Measurements from ENCODE around the gene CTTNBP2NL. TPM values are rescaled to one million over a fixed set of nuclear protein-coding genes. Genes with fewer than 3 reads are reported as not detected.
"Not testable (repeated sequence)": the region's sequence is repeated elsewhere in the genome, so short reads cannot be mapped to it uniquely, and the experiment has no call there.

The CTTNBP2NL gene
- total RNA-seq, 4 donors from 2014 or later: 25.9 to 59.4 (median 49.3) TPM

DNA sequence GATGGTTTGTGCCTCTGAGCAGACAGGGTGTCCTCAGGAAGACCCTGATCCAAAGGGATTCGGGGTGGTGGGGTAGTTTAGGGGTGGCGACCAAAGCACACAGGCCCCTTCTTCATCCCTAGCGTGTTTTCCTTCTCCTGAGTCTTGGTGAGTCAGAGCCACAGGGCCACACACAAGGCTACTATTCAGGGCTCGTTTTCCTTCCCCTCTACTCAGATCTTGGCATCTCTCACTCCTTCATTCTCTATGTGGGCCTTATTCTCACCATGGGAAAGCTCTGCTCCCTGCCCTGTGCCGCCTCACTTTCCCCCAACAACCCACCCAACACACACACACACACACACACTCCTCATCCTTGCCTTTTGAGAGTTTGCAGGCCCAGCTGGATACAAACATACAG lies 69.1 kb downstream of the CTTNBP2NL start:
- H3K4me1 ChIP-seq: peaks cover 65% of the 10 kb centered on the region
- DNase-seq (ENCODE audit: low spot score in 2 of 2): no peak

DNA sequence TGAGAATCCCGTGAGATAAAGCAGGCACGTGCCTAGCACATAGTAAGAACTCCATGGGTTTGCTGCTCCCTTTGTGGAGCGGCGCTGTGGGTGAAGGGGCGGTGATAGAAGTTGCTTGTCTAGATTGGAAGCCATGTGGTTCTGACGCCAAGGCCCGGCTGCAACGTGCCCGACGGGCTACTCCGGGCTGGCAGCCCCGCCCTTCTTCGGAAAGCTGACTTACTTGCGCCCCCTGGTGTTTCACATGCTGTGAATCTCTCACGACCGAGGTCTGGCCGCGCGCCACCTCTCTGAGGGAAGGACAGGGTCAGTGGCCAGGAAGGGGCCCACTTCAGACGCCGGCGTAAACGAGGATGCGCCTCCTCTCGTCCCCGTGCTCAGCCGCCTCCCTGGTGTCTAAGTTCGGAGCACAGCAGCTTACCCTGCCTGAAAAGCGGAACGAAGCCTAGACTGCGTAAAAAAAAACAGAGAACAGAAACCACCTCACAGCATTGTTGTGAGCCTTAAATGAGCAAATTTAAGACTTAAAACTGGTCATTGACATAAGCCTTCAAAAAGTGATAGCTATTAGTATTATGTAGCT lies 70.2 kb downstream of the CTTNBP2NL start:
- peak; percentile 98 for DNase-seq (ENCODE audit: low spot score in 2 of 2)

More for the DNA sequence above, 69.1 kb downstream of the CTTNBP2NL start:
- Histone ChIP-seq H3K27me3 (no peaks in the 10 kb centered on the region), H3K4me3 (no peak overlapping the region), H3K27ac (peak overlapping the region; percentile 93), H3K9me3 (no peaks in the 10 kb centered on the region), H3K36me3 (no peaks in the 10 kb centered on the region)
- 37% methylated on average over 5 of the region's 5 CpGs for WGBS
- TF ChIP-seq, protein P1, sequence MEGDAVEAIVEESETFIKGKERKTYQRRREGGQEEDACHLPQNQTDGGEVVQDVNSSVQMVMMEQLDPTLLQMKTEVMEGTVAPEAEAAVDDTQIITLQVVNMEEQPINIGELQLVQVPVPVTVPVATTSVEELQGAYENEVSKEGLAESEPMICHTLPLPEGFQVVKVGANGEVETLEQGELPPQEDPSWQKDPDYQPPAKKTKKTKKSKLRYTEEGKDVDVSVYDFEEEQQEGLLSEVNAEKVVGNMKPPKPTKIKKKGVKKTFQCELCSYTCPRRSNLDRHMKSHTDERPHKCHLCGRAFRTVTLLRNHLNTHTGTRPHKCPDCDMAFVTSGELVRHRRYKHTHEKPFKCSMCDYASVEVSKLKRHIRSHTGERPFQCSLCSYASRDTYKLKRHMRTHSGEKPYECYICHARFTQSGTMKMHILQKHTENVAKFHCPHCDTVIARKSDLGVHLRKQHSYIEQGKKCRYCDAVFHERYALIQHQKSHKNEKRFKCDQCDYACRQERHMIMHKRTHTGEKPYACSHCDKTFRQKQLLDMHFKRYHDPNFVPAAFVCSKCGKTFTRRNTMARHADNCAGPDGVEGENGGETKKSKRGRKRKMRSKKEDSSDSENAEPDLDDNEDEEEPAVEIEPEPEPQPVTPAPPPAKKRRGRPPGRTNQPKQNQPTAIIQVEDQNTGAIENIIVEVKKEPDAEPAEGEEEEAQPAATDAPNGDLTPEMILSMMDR (IDR thresholded peaks at IDR 0.05): no peak
- TF ChIP-seq POLR2A (IDR thresholded peaks at IDR 0.05) (no peak), POLR2AphosphoS5 (IDR thresholded peaks at IDR 0.05) (no peak), EP300 (IDR thresholded peaks at IDR 0.05) (no peak)

DNA sequence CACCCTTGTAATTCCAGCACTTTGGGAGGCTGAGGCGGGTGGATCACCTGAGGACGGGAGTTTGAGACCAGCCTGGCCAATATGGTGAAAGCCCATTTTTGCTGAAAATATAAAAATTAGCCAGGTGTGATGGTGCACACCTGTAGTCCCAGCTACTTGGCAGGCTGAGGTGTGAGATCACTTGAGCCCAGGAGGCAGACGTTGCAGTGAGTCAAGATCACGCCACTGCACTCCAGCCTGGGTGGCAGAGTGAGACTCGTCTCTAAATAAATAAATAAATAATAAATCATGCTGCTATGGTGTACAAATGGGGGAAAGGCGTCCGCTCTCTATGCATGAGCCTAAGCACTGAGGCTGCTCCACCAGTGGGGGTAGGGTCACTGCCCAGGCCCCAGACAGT lies 74.3 kb downstream of the CTTNBP2NL start:
- 66% methylated on average over 7 of the region's 7 CpGs for WGBS
- DNase-seq (ENCODE audit: low spot score in 2 of 2): not testable (repeated sequence)

More for the DNA sequence above, 70.2 kb downstream of the CTTNBP2NL start:
- Histone ChIP-seq H3K4me1 (peaks cover 57% of the 10 kb centered on the region), H3K9me3 (no peaks in the 10 kb centered on the region), H3K36me3 (no peaks in the 10 kb centered on the region), H3K4me3 (peak overlapping the region; percentile 49), H3K27ac (peak overlapping the region; percentile 93), H3K27me3 (no peaks in the 10 kb centered on the region)
- under 1% methylated on average over 26 of the region's 31 CpGs for WGBS
- TF ChIP-seq EP300 (IDR thresholded peaks at IDR 0.05): no peak
- no peak for TF ChIP-seq POLR2A (IDR thresholded peaks at IDR 0.05)
- TF ChIP-seq, protein P1 (IDR thresholded peaks at IDR 0.05): peak; percentile 76 to 96
- TF ChIP-seq POLR2AphosphoS5 (IDR thresholded peaks at IDR 0.05): peak in 2 of 3 donors; percentile 78 to 87

DNA sequence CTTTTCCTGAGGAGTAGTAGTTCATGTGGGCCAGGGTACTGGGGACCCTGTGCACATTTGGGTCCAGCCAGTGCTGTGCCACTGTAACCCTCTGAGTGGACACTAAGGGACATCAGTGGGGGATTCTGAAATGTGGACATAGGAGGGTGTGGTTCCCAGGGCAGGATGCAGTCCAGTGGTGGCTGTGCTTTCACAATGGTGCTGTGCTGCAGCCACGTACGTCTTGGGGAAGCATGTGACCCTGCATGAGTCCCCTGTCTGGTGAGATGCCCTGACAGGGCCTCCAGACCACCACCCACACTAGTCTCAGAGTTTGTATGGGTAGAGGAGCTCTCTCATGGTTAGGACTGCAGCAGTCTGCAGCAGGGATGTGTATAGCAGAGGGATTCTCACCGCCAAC lies 75.0 kb downstream of the CTTNBP2NL start:
- peaks cover 9% of the 10 kb centered on the region for H3K4me1 ChIP-seq
- no peaks in the 10 kb centered on the region for H3K36me3 ChIP-seq
- H3K9me3 ChIP-seq: no peaks in the 10 kb centered on the region
- no peak for DNase-seq (ENCODE audit: low spot score in 2 of 2)
- H3K27ac ChIP-seq: no peak overlapping the region
- H3K27me3 ChIP-seq: no peaks in the 10 kb centered on the region
- WGBS: 84% methylated on average over 3 of the region's 3 CpGs
- H3K4me3 ChIP-seq: no peak overlapping the region
- no peak for TF ChIP-seq POLR2A (IDR thresholded peaks at IDR 0.05)
- no peak for TF ChIP-seq POLR2AphosphoS5 (IDR thresholded peaks at IDR 0.05)
- TF ChIP-seq, protein P1 (IDR thresholded peaks at IDR 0.05): no peak
- no peak for TF ChIP-seq EP300 (IDR thresholded peaks at IDR 0.05)

More for the DNA sequence above, 74.3 kb downstream of the CTTNBP2NL start:
- not testable (repeated sequence) for H3K4me3 ChIP-seq, H3K9me3 ChIP-seq, H3K27me3 ChIP-seq, H3K36me3 ChIP-seq, H3K27ac ChIP-seq
- peaks cover 16% of the 10 kb centered on the region for H3K4me1 ChIP-seq

DNA sequence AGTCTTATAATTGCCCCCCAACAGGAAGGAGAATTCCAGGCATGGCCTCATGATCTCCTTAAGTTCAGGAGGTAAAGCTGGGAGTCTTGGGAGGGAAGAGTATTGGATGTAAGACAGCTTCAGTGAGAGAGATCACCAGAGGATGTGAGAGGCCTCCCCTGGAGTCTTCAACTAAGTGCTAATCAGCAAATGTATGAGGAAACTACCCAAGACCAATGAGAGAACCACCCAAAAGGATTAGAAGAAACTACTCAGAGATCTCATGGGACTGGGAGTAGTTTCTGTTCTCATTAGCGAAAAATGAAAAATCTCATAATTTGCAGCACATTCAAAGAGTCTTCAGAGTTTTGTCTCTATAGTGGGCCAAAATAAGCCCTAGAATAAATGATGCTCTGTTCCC lies 76.1 kb downstream of the CTTNBP2NL start:
- no peaks in the 10 kb centered on the region for H3K4me1 ChIP-seq
- peaks cover under 1% of the 10 kb centered on the region for H3K9me3 ChIP-seq
- no peak for DNase-seq (ENCODE audit: low spot score in 2 of 2)
- WGBS: 88% methylated on average over 1 of the region's 1 CpG
- TF ChIP-seq POLR2AphosphoS5 (IDR thresholded peaks at IDR 0.05) (no peak), POLR2A (IDR thresholded peaks at IDR 0.05) (no peak), EP300 (IDR thresholded peaks at IDR 0.05) (no peak)
- TF ChIP-seq, protein P1 (IDR thresholded peaks at IDR 0.05): no peak
- H3K27me3 ChIP-seq: no peaks in the 10 kb centered on the region
- no peaks in the 10 kb centered on the region for H3K36me3 ChIP-seq
- no peak overlapping the region for H3K4me3 ChIP-seq
- no peak overlapping the region for H3K27ac ChIP-seq

DNA sequence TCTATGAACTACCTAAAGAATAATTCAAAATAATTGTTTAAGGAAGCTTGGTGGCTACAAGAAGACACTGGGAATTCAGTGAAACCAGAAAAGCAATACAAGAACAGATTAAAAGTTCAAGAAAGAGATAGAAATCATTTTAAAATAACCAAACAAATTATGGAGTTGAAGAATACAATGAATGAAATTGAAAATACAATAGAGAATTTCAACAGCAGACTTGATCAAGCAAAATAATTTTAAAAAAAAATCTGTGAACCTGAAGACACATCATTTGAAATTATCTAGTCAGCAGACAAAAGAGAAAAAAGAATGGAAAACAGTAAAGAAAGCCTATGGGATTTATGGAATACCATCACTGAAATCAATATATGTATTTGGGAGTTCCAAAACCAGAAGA lies 81.5 kb downstream of the CTTNBP2NL start:
- no peak for DNase-seq (ENCODE audit: low spot score in 2 of 2)
- H3K4me1 ChIP-seq: no peaks in the 10 kb centered on the region
- H3K4me3 ChIP-seq: no peak overlapping the region
- no peak for TF ChIP-seq POLR2A (IDR thresholded peaks at IDR 0.05)
- TF ChIP-seq EP300 (IDR thresholded peaks at IDR 0.05): no peak
- no peak for TF ChIP-seq POLR2AphosphoS5 (IDR thresholded peaks at IDR 0.05)
- TF ChIP-seq, protein P1 (IDR thresholded peaks at IDR 0.05): no peak
- H3K27ac ChIP-seq: no peak overlapping the region
- no peaks in the 10 kb centered on the region for H3K27me3 ChIP-seq
- no peaks in the 10 kb centered on the region for H3K36me3 ChIP-seq
- peaks cover 14% of the 10 kb centered on the region for H3K9me3 ChIP-seq

All from suprapubic skin (tissue), 4 donors.